Fibroblast of lung (primary cell): Measurements from ENCODE around the gene PGAM1. TPM values are rescaled to one million over a fixed set of nuclear protein-coding genes. Genes with fewer than 3 reads are reported as not detected.
A peak's percentile ranks its signal among the peaks of the same experiment; 100 is the strongest.

Source experiments
- DNase-seq, 2 donors: peaks; one replicate each; pipeline versions ENCODE4 v3.0.0 to v3.0.0-alpha.2; 2010; ENCODE audit warnings: low read depth in 2 of 2
- H2AFZ ChIP-seq: 2 replicates; pipeline ENCODE4 v1.5.1; 2012; ENCODE audit warnings: low read length, control low read depth, inconsistent platforms
- H3K27ac ChIP-seq: 2 replicates; pipeline ENCODE4 v1.5.1; 2011; ENCODE audit warnings: low read length, control low read depth; ENCODE audit not compliant: insufficient read depth
- H3K27me3 ChIP-seq: 2 replicates; pipeline ENCODE4 v1.5.1; 2011; ENCODE audit warnings: mild to moderate bottlenecking, low read length; ENCODE audit not compliant: control insufficient read depth, insufficient read depth
- H3K36me3 ChIP-seq: 2 replicates; pipeline ENCODE4 v1.5.1; 2011; ENCODE audit warnings: low read length; ENCODE audit not compliant: control insufficient read depth, insufficient read depth
- H3K4me1 ChIP-seq: 2 replicates; pipeline ENCODE4 v1.5.1; 2011; ENCODE audit warnings: low read length; ENCODE audit not compliant: control insufficient read depth, insufficient read depth; ENCODE audit errors: extremely low read depth
- H3K4me2 ChIP-seq: 2 replicates; pipeline ENCODE4 v1.5.1; 2011; ENCODE audit warnings: low read length, control low read depth; ENCODE audit not compliant: insufficient read depth; ENCODE audit errors: extremely low read depth
- H3K4me3 ChIP-seq, 4 experiments: fragments of 200-600 bp in 1 of 4; sonication (generic) in 1 of 4; replicated peaks in 1 of 4; 2 replicates each; pipeline ENCODE4 v1.5.1; 2011 to 2016; ENCODE audit warnings: low read length in 4 of 4, low read depth in 3 of 4, mild to moderate bottlenecking in 3 of 4, control low read depth in 2 of 4, inconsistent platforms in 1 of 4, mixed read lengths in 1 of 4; ENCODE audit not compliant: insufficient read depth in 1 of 4; ENCODE audit errors: control extremely low read depth in 1 of 4
- H3K79me2 ChIP-seq: 2 replicates; pipeline ENCODE4 v1.5.1; 2012; ENCODE audit warnings: mild to moderate bottlenecking, low read length, inconsistent platforms; ENCODE audit not compliant: control insufficient read depth, insufficient read depth
- H3K9ac ChIP-seq: 2 replicates; pipeline ENCODE4 v1.5.1; 2011; ENCODE audit warnings: mild to moderate bottlenecking, low read length, control low read depth; ENCODE audit not compliant: insufficient read depth
- H3K9me3 ChIP-seq: 2 replicates; pipeline ENCODE4 v1.5.1; 2012; ENCODE audit warnings: low read depth, low read length; ENCODE audit not compliant: control insufficient read depth, insufficient read depth
- H4K20me1 ChIP-seq: 2 replicates; pipeline ENCODE4 v1.5.1; 2011; ENCODE audit warnings: low read length; ENCODE audit not compliant: control insufficient read depth, insufficient read depth; ENCODE audit errors: extremely low read depth
- EZH2 ChIP-seq: IDR thresholded peaks from 2 replicates; pipeline ENCODE4 v1.5.1; 2012; ENCODE audit warnings: low read length, control low read depth, mild to moderate bottlenecking; ENCODE audit errors: missing control alignments
- polyA plus RNA-seq, 2 donors: library from polyadenylated mRNA; depleted of rRNA in 1 of 2; stranded (reverse) in 1 of 2; unstranded in 1 of 2; fragments of >200 nt; gene quantifications; 2 replicates each; pipeline ENCODE4 v1.2.1, GENCODE V29; 2011 to 2012; ENCODE audit warnings: missing spikeins in 1 of 2
- total RNA-seq: library from RNA; depleted of rRNA; stranded (reverse); fragments of >200 nt; gene quantifications from 2 replicates; pipeline ENCODE4 v1.2.1, GENCODE V29; 2014
- TF ChIP-seq, protein P1 (sequence below), 2 donors: IDR thresholded peaks in 1 of 2; conservative IDR thresholded peaks in 1 of 2; 1 replicate in 1 of 2; 2 replicates in 1 of 2; pipeline ENCODE4 v1.5.1; 2011 to 2012; ENCODE audit warnings: low read length in 2 of 2, control low read depth in 1 of 2, inconsistent platforms in 1 of 2, low read depth in 1 of 2, mild to moderate bottlenecking in 1 of 2

PGAM1 gene
- total and polyA plus RNA-seq, 2 donors (not counting 1 experiment from before 2014, with no cell fraction given): 209 to 498 TPM

DNA sequence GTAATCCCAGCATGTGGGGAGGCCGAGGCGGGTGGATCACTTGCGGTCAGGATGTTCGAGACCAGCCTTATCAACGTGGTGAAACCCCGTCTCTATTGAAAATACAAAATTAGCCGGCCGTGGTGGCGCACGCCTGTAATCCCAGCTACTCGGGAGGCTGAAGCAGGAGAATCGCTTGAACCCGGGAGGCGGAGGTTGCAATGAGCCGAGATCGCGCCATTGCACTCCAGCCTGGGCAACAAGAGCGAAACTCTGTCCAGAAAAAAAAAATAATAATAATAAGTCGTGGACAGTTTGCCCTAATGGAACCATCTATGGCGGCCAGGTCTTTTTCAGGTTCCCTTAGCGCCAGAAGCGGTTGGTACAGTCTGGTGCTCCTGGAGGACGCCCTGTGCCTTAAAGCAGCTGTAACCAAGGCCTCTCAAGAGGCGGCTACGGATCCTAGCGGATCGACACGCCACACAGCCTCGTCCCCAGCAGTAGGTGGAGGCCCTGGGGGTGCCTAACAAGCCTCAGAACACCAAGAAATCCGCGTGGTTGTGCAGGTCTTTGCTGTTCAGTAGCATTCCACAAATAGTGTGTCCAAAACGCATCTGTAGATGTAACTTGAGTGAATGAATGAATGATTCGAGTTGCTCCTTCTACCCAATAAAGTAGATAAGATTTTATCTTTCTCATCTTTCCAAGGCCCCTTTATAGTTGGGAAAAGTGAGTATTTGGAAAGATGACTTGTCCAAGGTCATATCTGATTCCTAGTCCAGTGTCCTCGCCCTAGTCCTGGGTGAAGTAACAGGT is 982 bp downstream of the PGAM1 start:
- Histone ChIP-seq H3K79me2 (peaks cover 47% of the 10 kb centered on the region), H3K4me3 (peak overlapping the region; percentile 44 to 93 (median 82)), H3K4me2 (peak overlapping the region; percentile 99), H4K20me1 (no peaks in the 10 kb centered on the region), H2AFZ (no peak overlapping the region), H3K9me3 (no peaks in the 10 kb centered on the region), H3K27me3 (no peaks in the 10 kb centered on the region), H3K9ac (peak overlapping the region; percentile 82), H3K4me1 (peaks cover 14% of the 10 kb centered on the region), H3K27ac (peak overlapping the region; percentile 76), H3K36me3 (peaks cover 15% of the 10 kb centered on the region)
- no peak for TF ChIP-seq EZH2
- TF ChIP-seq, protein P1, sequence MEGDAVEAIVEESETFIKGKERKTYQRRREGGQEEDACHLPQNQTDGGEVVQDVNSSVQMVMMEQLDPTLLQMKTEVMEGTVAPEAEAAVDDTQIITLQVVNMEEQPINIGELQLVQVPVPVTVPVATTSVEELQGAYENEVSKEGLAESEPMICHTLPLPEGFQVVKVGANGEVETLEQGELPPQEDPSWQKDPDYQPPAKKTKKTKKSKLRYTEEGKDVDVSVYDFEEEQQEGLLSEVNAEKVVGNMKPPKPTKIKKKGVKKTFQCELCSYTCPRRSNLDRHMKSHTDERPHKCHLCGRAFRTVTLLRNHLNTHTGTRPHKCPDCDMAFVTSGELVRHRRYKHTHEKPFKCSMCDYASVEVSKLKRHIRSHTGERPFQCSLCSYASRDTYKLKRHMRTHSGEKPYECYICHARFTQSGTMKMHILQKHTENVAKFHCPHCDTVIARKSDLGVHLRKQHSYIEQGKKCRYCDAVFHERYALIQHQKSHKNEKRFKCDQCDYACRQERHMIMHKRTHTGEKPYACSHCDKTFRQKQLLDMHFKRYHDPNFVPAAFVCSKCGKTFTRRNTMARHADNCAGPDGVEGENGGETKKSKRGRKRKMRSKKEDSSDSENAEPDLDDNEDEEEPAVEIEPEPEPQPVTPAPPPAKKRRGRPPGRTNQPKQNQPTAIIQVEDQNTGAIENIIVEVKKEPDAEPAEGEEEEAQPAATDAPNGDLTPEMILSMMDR (conservative IDR thresholded peaks at IDR 0.05 in 1 of 2, IDR thresholded peaks at IDR 0.05 in 1 of 2; ENCODE audit: low read depth in 1 of 2, low read length in 2 of 2): no peak
- peak in 1 of 2 donors; percentile 20 for DNase-seq

DNA sequence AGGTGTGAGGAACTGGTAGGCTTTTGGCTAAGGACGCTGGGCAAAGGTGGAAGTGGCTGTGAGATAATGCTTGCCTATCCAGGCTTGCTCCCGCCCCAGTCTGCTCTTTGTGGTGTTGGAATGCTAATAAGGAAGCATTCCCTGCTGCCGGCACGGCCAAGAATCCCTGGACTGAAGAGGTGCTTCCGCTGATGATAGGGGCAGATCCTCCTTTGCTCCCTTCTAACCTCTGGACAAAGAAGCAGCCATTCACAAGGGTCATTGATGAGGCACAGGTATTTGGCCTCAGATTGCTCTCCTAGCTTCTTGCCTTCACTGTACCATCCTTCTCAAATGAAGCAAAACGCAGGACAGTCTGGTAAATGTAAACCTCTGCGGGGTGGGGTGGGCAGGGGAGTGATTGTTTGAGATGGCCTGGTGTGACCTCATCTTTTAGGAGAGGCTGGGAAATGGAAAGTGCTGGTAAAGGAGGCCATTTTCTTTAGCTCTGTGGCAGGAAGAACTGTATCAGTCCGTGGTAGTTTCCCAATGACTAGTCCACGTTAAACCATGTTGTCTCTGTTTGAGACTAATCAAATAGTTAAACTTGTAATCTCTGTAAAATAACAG is 1.7 kb downstream of the PGAM1 start:
- H3K79me2 ChIP-seq: peaks cover 47% of the 10 kb centered on the region
- peaks cover 12% of the 10 kb centered on the region for H3K4me1 ChIP-seq
- peaks cover 15% of the 10 kb centered on the region for H3K36me3 ChIP-seq
- no peak for TF ChIP-seq EZH2
- TF ChIP-seq, protein P1 (conservative IDR thresholded peaks at IDR 0.05 in 1 of 2, IDR thresholded peaks at IDR 0.05 in 1 of 2; ENCODE audit: low read depth in 1 of 2, low read length in 2 of 2): no peak
- H3K9me3 ChIP-seq: no peaks in the 10 kb centered on the region
- H3K4me2 ChIP-seq: peak overlapping the region; percentile 99
- H3K27ac ChIP-seq: peak overlapping the region; percentile 76
- no peak overlapping the region for H3K9ac ChIP-seq
- no peaks in the 10 kb centered on the region for H3K27me3 ChIP-seq
- H2AFZ ChIP-seq: no peak overlapping the region
- H3K4me3 ChIP-seq: peak overlapping the region; percentile 44 to 93 (median 82)
- H4K20me1 ChIP-seq: no peaks in the 10 kb centered on the region
- DNase-seq: peak in 1 of 2 donors; percentile 65

DNA sequence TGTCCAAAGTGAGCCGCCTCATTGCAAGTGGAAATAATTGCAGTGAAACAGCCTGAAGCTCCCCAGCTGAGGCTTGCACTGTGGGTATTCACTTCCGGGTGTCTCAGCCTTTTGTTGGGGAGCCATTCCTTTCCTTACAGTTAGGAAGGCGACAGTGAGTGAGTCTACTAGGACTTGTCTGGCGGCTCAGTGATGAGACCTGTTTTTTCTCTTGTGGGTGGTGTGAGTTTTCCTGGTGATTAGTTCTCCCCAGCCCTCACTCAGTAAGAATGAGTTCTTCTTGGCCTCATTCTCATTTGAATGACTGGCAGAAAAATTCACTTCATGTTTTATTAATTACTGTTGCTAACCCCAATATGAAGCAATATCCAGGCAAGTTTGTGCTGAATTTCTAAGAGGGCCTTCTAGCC is 2.6 kb downstream of the PGAM1 start:
- Histone ChIP-seq H3K27ac (peak overlapping the region; percentile 66), H3K4me3 (peak overlapping the region; percentile 44 to 93 (median 82)), H3K9me3 (no peaks in the 10 kb centered on the region), H3K79me2 (peaks cover 47% of the 10 kb centered on the region), H3K27me3 (no peaks in the 10 kb centered on the region), H3K4me2 (peak overlapping the region; percentile 99), H3K9ac (no peak overlapping the region), H3K36me3 (peaks cover 15% of the 10 kb centered on the region), H3K4me1 (peaks cover 8% of the 10 kb centered on the region), H4K20me1 (no peaks in the 10 kb centered on the region), H2AFZ (no peak overlapping the region)
- DNase-seq: peak in 1 of 2 donors; percentile 51
- TF ChIP-seq, protein P1 (conservative IDR thresholded peaks at IDR 0.05 in 1 of 2, IDR thresholded peaks at IDR 0.05 in 1 of 2; ENCODE audit: low read depth in 1 of 2, low read length in 2 of 2): no peak
- no peak for TF ChIP-seq EZH2
